CD4-positive, alpha-beta T cell (primary cell): ENCODE results near the gene PRRT1. TPM values are rescaled to one million over a fixed set of nuclear protein-coding genes. Genes with fewer than 3 reads are reported as not detected.

Experiments used
- ATAC-seq: fragments of 200-7000 bp; cut with Tn5 transposase; one replicate; pipeline ENCODE4 v1.10.0; 2022; ENCODE audit warnings: mild to moderate bottlenecking; ENCODE audit not compliant: poor library complexity
- CTCF ChIA-PET: fragments of 350-600 bp; sonication (Branson Sonifier 250); formaldehyde crosslinking; loops from one replicate; lab custom pipeline; 2021; ENCODE audit warnings: antibody characterized with exemption, inconsistent platforms; lab: Charles Lee
- POLR2A ChIA-PET: fragments of 350-600 bp; sonication (Branson Sonifier 250); formaldehyde crosslinking; loops from one replicate; lab custom pipeline; 2021; ENCODE audit warnings: antibody characterized with exemption, inconsistent platforms; lab: Charles Lee
- DNase-seq, 14 experiments: peaks; one replicate each; pipeline ENCODE4 v3.0.0-alpha.2; 2013 to 2020; ENCODE audit warnings: mixed read lengths in 2 of 14
- H3K27ac ChIP-seq, 2 donors: one replicate each; pipeline versions ENCODE4 v1.5.1 to v1.7.0; 2013; ENCODE audit warnings: low read length in 2 of 2, low read depth in 1 of 2, mild to moderate bottlenecking in 1 of 2
- H3K27me3 ChIP-seq, 2 experiments: 1 replicate in 1 of 2; 2 replicates in 1 of 2; pipeline versions ENCODE4 v1.6.1 to v1.7.0; 2013; ENCODE audit warnings: low read length in 2 of 2, control low read depth in 1 of 2, mild to moderate bottlenecking in 1 of 2, moderate library complexity in 1 of 2; ENCODE audit not compliant: insufficient read depth in 2 of 2, control insufficient read depth in 1 of 2
- H3K36me3 ChIP-seq: one replicate; pipeline ENCODE4 v1.6.1; 2013; ENCODE audit warnings: low read length, control low read depth; ENCODE audit not compliant: insufficient read depth
- H3K4me1 ChIP-seq: one replicate; pipeline ENCODE4 v1.6.1; 2013; ENCODE audit warnings: low read length, control low read depth; ENCODE audit not compliant: insufficient read depth
- H3K4me3 ChIP-seq: one replicate; pipeline ENCODE4 v1.5.1; 2013; ENCODE audit warnings: mild to moderate bottlenecking, low read length, moderate library complexity
- H3K9me3 ChIP-seq, 2 experiments: 1 replicate in 1 of 2; 2 replicates in 1 of 2; pipeline versions ENCODE4 v1.6.1 to v1.7.0; 2013; ENCODE audit warnings: low read length in 2 of 2, mild to moderate bottlenecking in 2 of 2, control low read depth in 1 of 2, moderate library complexity in 1 of 2; ENCODE audit not compliant: control insufficient read depth in 1 of 2, insufficient read depth in 1 of 2
- H3K27ac Mint-ChIP-seq: one replicate; pipeline ENCODE4 v1.8.0; 2020; ENCODE audit warnings: mixed read lengths
- H3K27me3 Mint-ChIP-seq: one replicate; pipeline ENCODE4 v1.8.0; 2021; ENCODE audit warnings: mixed read lengths
- H3K36me3 Mint-ChIP-seq: one replicate; pipeline ENCODE4 v1.8.0; 2021; ENCODE audit warnings: low read depth, mixed read lengths
- H3K4me1 Mint-ChIP-seq: one replicate; pipeline ENCODE4 v1.8.0; 2021; ENCODE audit warnings: low read depth, mixed read lengths
- H3K4me3 Mint-ChIP-seq: one replicate; pipeline ENCODE4 v1.8.0; 2020; ENCODE audit warnings: mild to moderate bottlenecking, mixed read lengths
- H3K9me3 Mint-ChIP-seq: one replicate; pipeline ENCODE4 v1.8.0; 2020; ENCODE audit warnings: mixed read lengths
- intact Hi-C, 2 experiments: fragments of 100-400 bp; cut with DNase I in 1 of 2; cut with micrococcal nuclease in 1 of 2; formaldehyde crosslinking; loops; one replicate each; pipeline versions ENCODE4 v1.15.1 to v1.9.0; 2023 to 2025; cut with DNase I, micrococcal nuclease
- total RNA-seq, 174 experiments: library from RNA in 2 of 174; stranded (reverse) in 2 of 174; gene quantifications; one replicate each; pipeline ENCODE4 v1.2.3 and lab custom pipeline; 2021 to 2026
- TF ChIP-seq, protein P1 (sequence below): fragments of 200-600 bp; IDR thresholded peaks from one replicate; pipeline ENCODE4 v1.8.0; 2022; ENCODE audit warnings: antibody characterized with exemption, mild to moderate bottlenecking

The PRRT1 gene
- total RNA-seq, 2 experiments from 2014 or later: 2.6 to 3.2 TPM

DNA sequence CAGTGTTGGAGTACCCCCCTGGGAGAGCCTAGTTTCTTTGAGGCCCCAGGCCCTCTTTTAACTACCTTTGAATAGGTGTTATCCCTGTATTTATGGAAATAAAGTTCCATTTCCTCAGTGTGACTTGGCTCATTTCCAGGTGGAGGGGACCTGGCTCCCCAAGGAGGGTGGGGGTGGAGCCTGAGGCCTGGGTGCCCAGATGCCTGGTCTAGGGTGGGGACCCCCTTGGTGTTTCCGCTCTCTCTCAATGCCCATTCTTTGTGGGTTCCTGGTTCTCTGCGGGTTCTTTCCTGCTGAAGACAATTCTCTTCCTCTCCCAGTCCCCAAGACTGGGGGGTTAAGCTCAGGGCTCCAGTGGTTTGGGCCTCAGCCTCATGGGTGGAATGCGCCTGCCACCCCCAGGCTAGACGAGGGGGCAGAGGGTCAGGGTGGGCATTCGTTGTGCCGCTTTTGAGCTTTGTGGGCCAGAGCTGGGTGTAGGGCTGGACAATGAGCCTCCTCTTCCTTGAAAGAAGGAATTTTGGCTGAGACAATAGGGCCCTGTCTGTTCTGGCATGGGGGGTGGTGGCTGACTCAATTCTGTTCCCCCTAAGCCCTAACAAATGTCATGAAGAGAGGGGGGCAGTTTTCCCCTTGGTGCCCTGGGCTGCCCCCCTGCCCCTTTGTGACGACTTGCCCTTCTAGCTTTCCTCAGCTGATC, 12.0 kb upstream of the PRRT1 start:
- Histone ChIP-seq H3K27me3 (no peaks in the 10 kb centered on the region), H3K27ac (no peak overlapping the region), H3K9me3 (no peaks in the 10 kb centered on the region), H3K36me3 (peaks cover 27% of the 10 kb centered on the region), H3K4me1 (no peaks in the 10 kb centered on the region), H3K4me3 (no peak overlapping the region)
- H3K4me1 Mint-ChIP-seq: no peaks in the 10 kb centered on the region
- DNase-seq (no peak), ATAC-seq (no peak)
- no peak overlapping the region for H3K27ac Mint-ChIP-seq
- no peaks in the 10 kb centered on the region for H3K9me3 Mint-ChIP-seq
- ChIA-PET CTCF (no interaction called here), POLR2A (no interaction called here)
- intact Hi-C loops: no loop called here
- H3K27me3 Mint-ChIP-seq: no peaks in the 10 kb centered on the region
- H3K4me3 Mint-ChIP-seq: no peak overlapping the region
- TF ChIP-seq, protein P1, sequence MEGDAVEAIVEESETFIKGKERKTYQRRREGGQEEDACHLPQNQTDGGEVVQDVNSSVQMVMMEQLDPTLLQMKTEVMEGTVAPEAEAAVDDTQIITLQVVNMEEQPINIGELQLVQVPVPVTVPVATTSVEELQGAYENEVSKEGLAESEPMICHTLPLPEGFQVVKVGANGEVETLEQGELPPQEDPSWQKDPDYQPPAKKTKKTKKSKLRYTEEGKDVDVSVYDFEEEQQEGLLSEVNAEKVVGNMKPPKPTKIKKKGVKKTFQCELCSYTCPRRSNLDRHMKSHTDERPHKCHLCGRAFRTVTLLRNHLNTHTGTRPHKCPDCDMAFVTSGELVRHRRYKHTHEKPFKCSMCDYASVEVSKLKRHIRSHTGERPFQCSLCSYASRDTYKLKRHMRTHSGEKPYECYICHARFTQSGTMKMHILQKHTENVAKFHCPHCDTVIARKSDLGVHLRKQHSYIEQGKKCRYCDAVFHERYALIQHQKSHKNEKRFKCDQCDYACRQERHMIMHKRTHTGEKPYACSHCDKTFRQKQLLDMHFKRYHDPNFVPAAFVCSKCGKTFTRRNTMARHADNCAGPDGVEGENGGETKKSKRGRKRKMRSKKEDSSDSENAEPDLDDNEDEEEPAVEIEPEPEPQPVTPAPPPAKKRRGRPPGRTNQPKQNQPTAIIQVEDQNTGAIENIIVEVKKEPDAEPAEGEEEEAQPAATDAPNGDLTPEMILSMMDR: no peak
- H3K36me3 Mint-ChIP-seq: peaks cover 33% of the 10 kb centered on the region

DNA sequence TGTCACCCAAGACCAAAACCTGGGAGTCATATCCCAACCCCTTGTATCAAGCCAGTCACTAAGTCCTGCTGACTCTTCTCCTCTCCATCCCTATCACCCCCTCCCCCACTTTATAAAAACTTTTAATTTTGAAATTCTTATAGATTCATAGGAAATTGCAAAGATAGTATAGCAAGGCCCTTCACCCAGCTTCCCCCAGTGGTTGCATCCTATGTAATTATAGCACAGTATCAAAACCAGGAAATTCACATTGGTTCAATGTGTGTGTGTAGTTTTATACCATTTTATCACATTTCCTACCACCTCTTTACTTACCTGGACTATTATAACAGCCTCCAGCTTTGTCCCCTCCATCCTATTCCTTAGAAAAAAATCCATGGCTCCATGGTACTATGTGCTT, 6.3 kb upstream of the PRRT1 start:
- TF ChIP-seq, protein P1: no peak
- H3K4me1 Mint-ChIP-seq: peaks cover 29% of the 10 kb centered on the region
- H3K27ac Mint-ChIP-seq: no peak overlapping the region
- ChIA-PET CTCF (interaction anchor here (1.5 kb wide), 1 partner anchor 39 kb away, joined by 6 read pairs; no protein-coding TSS in a partner anchor), POLR2A (interaction anchor here (1.0 kb wide), 1 partner anchor 37 kb away, joined by 4 read pairs; no protein-coding TSS in a partner anchor)
- no peak overlapping the region for H3K4me3 Mint-ChIP-seq
- Histone ChIP-seq H3K27ac (no peak overlapping the region), H3K4me1 (peaks cover 28% of the 10 kb centered on the region), H3K4me3 (no peak overlapping the region), H3K9me3 (no peaks in the 10 kb centered on the region), H3K27me3 (no peaks in the 10 kb centered on the region), H3K36me3 (peaks cover 13% of the 10 kb centered on the region)
- DNase-seq (no peak), ATAC-seq (no peak)
- intact Hi-C loops: loop anchor here in 1 of 2 experiments (10.0 kb wide), 1 partner anchor 113 kb away; no protein-coding TSS in a partner anchor
- H3K9me3 Mint-ChIP-seq: no peaks in the 10 kb centered on the region
- H3K27me3 Mint-ChIP-seq: no peaks in the 10 kb centered on the region
- H3K36me3 Mint-ChIP-seq: peaks cover 30% of the 10 kb centered on the region

DNA sequence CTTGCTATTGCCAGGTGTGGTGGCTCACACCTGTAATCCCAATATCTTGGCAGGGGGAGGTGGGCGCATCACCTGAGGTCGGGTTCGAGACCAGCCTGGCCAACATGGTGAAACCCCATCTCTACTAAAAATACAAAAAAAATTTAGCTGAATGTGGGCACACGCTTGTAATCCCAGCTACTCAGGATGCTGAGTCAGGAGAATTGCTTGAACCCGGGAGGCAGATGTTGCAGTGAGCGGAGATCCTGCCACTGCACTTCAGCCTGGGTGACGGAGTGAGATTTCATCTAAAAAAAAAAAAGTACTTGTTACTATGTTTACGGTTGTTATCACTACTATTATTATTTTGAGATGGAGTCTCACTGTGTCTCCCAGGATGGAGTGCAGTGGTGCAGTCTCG, 5.2 kb upstream of the PRRT1 start:
- peaks cover 41% of the 10 kb centered on the region for H3K4me1 Mint-ChIP-seq
- intact Hi-C loops: loop anchor here in 1 of 2 experiments (1.0 to 10.0 kb wide), 2 partner anchors 15 to 112 kb away; no protein-coding TSS in a partner anchor
- H3K9me3 Mint-ChIP-seq: no peaks in the 10 kb centered on the region
- Histone ChIP-seq H3K36me3 (peaks cover 13% of the 10 kb centered on the region), H3K4me3 (no peak overlapping the region), H3K9me3 (no peaks in the 10 kb centered on the region), H3K27ac (no peak overlapping the region), H3K27me3 (no peaks in the 10 kb centered on the region), H3K4me1 (peaks cover 39% of the 10 kb centered on the region)
- POLR2A ChIA-PET: no interaction called here
- CTCF ChIA-PET: no interaction called here
- H3K36me3 Mint-ChIP-seq: peaks cover 30% of the 10 kb centered on the region
- no peak overlapping the region for H3K4me3 Mint-ChIP-seq
- peaks cover 3% of the 10 kb centered on the region for H3K27me3 Mint-ChIP-seq
- TF ChIP-seq, protein P1: no peak
- DNase-seq (no peak), ATAC-seq (no peak)
- no peak overlapping the region for H3K27ac Mint-ChIP-seq
